Measurements from ENCODE around the gene DYRK1A. TPM values are rescaled to one million over a fixed set of nuclear protein-coding genes. Genes with fewer than 3 reads are reported as not detected.
A peak's percentile ranks its signal among the peaks of the same experiment; 100 is the strongest.

DYRK1A gene
- total RNA-seq, 4 donors from 2014 or later = 81.8 to 108 (median 87.4) TPM

DNA sequence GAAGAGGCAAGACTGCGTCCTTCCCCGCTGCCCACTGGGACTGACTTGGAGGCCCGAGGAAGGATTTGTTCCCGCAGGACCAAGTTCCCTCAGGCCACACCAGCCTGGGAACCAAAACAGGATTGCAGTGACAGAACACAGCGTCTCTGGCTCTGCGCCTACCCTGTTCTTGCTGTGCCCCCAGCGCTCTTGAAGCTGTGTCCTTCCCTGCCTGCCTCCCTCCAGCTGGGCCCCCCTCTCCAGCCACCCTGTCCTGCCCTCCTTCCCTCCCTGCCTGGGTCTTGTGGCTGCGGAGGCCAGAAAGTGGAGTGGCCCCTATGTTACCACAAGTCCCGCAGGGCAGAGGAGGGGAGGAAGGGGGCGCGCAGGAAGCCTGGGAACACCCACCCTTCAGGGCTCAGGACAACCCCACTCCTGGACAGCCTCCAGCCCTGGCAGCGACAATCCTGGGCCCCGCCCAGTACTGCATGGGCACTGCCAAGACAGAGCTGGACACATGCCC lies 164.9 kb downstream of the DYRK1A start:
- no peak overlapping the region for H3K27ac ChIP-seq (replicated peaks in 1 of 4)
- intact Hi-C loops (cut with DNase I) = no loop called here
- no peak for TF ChIP-seq POLR2A (IDR thresholded peaks at IDR 0.05; ENCODE audit: low read depth)
- TF ChIP-seq POLR2AphosphoS5 (IDR thresholded peaks at IDR 0.05) = peak in 1 of 2 donors; percentile 12
- TF ChIP-seq, protein P1, sequence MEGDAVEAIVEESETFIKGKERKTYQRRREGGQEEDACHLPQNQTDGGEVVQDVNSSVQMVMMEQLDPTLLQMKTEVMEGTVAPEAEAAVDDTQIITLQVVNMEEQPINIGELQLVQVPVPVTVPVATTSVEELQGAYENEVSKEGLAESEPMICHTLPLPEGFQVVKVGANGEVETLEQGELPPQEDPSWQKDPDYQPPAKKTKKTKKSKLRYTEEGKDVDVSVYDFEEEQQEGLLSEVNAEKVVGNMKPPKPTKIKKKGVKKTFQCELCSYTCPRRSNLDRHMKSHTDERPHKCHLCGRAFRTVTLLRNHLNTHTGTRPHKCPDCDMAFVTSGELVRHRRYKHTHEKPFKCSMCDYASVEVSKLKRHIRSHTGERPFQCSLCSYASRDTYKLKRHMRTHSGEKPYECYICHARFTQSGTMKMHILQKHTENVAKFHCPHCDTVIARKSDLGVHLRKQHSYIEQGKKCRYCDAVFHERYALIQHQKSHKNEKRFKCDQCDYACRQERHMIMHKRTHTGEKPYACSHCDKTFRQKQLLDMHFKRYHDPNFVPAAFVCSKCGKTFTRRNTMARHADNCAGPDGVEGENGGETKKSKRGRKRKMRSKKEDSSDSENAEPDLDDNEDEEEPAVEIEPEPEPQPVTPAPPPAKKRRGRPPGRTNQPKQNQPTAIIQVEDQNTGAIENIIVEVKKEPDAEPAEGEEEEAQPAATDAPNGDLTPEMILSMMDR (IDR thresholded peaks at IDR 0.05) = no peak
- no peak for TF ChIP-seq EP300 (IDR thresholded peaks at IDR 0.05)
- no peaks in the 10 kb centered on the region for H3K36me3 ChIP-seq
- peak; percentile 64 for DNase-seq (ENCODE audit: extremely low spot score)
- WGBS = 34% methylated on average over 4 of the region's 13 CpGs
- peaks cover 11 to 16% (median 12%) of the 10 kb centered on the region in 4 donors for H3K4me1 ChIP-seq
- peaks cover 0 to 11% (median 0%) of the 10 kb centered on the region in 4 donors for H3K27me3 ChIP-seq
- peaks cover 0 to 12% (median 3%) of the 10 kb centered on the region in 4 donors for H3K9me3 ChIP-seq
- peak overlapping the region in 1 of 4 donors; percentile 18 for H3K4me3 ChIP-seq

DNA sequence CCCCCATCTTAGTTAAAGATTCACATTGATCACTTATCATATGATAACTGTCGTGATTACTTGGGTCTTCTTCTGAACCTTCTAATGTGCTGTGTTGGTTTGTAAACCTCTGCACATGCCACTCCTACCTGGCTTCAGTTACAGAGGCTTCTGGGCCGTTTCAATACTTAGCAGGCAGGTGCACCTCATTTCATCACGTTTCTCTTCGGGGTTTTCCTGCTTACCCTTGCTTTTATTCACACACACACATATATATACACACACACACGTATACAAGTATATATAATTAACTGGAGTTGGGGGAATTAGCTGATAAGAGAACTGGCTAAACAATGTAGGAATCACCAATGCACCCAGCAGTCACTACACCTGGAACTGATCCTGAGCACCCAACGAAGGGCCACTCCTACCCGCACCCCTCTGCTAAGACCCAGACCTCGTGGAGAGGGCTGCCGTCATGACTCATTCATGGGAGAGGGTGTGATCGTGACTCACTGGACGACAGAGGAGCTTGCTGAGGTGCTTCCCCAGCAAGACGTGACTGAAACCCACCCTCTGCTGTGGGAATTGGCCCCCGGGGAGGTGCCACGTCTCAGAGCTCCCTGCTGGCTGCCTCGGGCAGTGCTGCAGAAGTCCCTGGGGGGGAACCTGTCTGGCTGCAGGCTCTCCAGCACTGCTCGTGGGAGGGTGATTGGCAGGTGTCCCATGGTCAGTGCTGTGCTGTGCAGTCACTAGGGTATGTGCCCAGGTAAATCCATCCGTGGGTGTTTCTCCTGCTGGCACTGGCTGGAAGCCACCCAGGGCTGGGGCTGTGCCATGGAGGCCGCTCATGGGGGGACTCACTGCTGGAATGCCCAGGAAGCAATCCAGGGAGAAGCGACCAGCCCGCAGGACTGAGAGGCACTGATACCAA lies 166.6 kb downstream of the DYRK1A start:
- DNase-seq (ENCODE audit: extremely low spot score) = peak; percentile 24

DNA sequence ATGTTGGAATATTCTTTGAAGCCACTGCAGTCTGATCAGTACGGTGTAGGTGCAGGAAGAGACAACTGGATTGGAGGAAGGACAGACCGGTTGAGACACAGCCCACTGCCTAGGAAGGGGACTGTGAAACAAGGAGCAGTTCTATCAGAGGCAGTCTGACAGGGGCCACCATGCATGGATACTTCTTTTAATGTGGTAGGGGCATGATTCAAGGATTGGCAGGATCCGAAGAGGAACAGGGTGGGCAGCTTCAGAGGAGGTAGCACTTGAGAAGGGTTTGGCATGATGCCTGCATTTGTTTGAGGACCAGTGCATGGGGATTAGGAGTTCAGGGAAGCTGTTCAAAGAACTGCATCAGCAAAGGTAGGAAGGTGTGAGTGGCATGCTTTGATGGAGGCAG lies 167.9 kb downstream of the DYRK1A start:
- peaks cover 0 to 11% (median 0%) of the 10 kb centered on the region in 4 donors for H3K27me3 ChIP-seq
- H3K9me3 ChIP-seq = peaks cover 0 to 16% (median 3%) of the 10 kb centered on the region in 4 donors
- H3K4me1 ChIP-seq = peaks cover 11 to 16% (median 12%) of the 10 kb centered on the region in 4 donors
- no peak for DNase-seq (ENCODE audit: extremely low spot score)
- no peaks in the 10 kb centered on the region for H3K36me3 ChIP-seq
- H3K4me3 ChIP-seq = no peak overlapping the region
- no peak overlapping the region for H3K27ac ChIP-seq (replicated peaks in 1 of 4)
- WGBS = 71% methylated on average over 3 of the region's 3 CpGs
- TF ChIP-seq POLR2AphosphoS5 (IDR thresholded peaks at IDR 0.05) = no peak
- TF ChIP-seq, protein P1 (IDR thresholded peaks at IDR 0.05) = no peak
- intact Hi-C loops (cut with DNase I) = no loop called here

More for the DNA sequence above, 166.6 kb downstream of the DYRK1A start:
- Histone ChIP-seq H3K4me3 (no peak overlapping the region), H3K27ac (replicated peaks in 1 of 4) (no peak overlapping the region), H3K27me3 (peaks cover 0 to 11% (median 0%) of the 10 kb centered on the region in 4 donors), H3K9me3 (peaks cover 0 to 16% (median 3%) of the 10 kb centered on the region in 4 donors), H3K36me3 (no peaks in the 10 kb centered on the region), H3K4me1 (peaks cover 11 to 16% (median 12%) of the 10 kb centered on the region in 4 donors)
- intact Hi-C loops (cut with DNase I) = no loop called here
- 75% methylated on average over 13 of the region's 20 CpGs for WGBS
- TF ChIP-seq POLR2A (IDR thresholded peaks at IDR 0.05; ENCODE audit: low read depth) = no peak
- TF ChIP-seq EP300 (IDR thresholded peaks at IDR 0.05) = no peak
- TF ChIP-seq POLR2AphosphoS5 (IDR thresholded peaks at IDR 0.05) = no peak
- TF ChIP-seq, protein P1 (IDR thresholded peaks at IDR 0.05) = no peak

DNA sequence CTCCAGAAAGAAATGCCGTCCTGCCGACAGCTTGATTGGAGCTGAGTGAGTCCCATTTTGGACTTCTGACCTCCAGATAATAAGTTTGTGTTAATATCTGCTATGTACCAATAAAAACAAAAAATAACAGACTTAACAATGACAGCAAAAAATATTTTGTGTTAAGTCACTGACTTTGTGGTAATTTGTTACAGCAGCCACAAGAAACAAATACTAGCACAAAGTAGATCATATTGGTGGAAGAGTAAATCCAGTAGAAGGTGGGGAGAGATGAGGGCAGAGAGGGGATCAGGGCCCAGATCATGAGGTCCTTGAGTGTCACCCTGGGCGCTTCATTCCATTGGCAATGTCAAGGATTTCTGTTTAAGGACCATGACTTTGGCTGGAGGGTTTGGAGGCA lies 168.6 kb downstream of the DYRK1A start:
- Histone ChIP-seq H3K4me1 (peaks cover 11 to 16% (median 12%) of the 10 kb centered on the region in 4 donors), H3K4me3 (no peak overlapping the region), H3K36me3 (no peaks in the 10 kb centered on the region), H3K9me3 (peaks cover 0 to 16% (median 3%) of the 10 kb centered on the region in 4 donors), H3K27ac (replicated peaks in 1 of 4) (no peak overlapping the region), H3K27me3 (peaks cover 0 to 11% (median 0%) of the 10 kb centered on the region in 4 donors)
- DNase-seq (ENCODE audit: extremely low spot score) = no peak
- WGBS = 85% methylated on average over 3 of the region's 3 CpGs
- intact Hi-C loops (cut with DNase I) = no loop called here
- TF ChIP-seq EP300 (IDR thresholded peaks at IDR 0.05) (no peak), POLR2AphosphoS5 (IDR thresholded peaks at IDR 0.05) (no peak), POLR2A (IDR thresholded peaks at IDR 0.05; ENCODE audit: low read depth) (no peak)
- TF ChIP-seq, protein P1 (IDR thresholded peaks at IDR 0.05) = no peak

Measured in esophagus muscularis mucosa (tissue), 4 donors.